Measurements from ENCODE around the gene MYCBP2.

The MYCBP2 gene

DNA sequence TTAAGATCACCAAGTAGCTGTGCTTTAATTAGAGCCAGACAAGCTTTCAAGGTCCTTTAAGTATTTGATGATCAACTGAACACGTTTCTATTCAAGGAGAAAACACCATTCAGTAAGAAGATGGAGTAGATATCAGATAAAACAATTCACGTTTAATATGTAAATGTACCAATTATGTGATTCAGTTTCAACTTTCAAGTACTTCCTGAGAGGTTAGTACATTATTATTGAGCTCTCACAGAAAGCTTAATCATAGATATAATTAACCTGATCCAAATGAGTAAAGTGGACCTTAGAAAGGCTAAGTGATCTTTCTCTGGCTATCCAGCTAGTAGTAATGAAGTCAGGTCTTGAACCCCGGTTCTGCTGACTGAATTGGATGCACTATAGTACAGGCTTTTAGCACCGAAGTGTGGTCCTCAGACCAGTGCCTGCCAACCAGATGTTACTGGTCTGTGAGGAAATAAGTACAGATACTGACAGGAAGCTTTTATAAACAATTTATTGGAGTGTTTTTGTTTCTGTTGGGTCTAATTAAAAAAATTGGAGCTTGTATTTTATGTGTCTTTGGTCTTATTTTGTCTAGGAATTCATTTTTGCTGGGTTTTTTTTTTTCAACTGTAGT is 324.8 kb downstream of the MYCBP2 start:
- Histone ChIP-seq H3K4me1 (ENCODE audit: control insufficient read depth, low read depth, low read length) (no peaks in the 10 kb centered on the region), H3K18ac (ENCODE audit: low read length) (no peak overlapping the region), H3K4me3 (ENCODE audit: low read length) (no peak overlapping the region), H3K4me2 (ENCODE audit: low read length) (no peak overlapping the region), H2BK5ac (ENCODE audit: low read length) (no peak overlapping the region), H4K8ac (ENCODE audit: low read depth, low read length) (no peak overlapping the region), H3K4ac (ENCODE audit: low read depth, low read length) (no peak overlapping the region), H2BK120ac (ENCODE audit: low read depth, low read length) (no peak overlapping the region), H3K27me3 (ENCODE audit: insufficient read depth, low read length, poor library complexity) (no peaks in the 10 kb centered on the region), H3K79me1 (ENCODE audit: low read length) (no peaks in the 10 kb centered on the region), H2AK5ac (ENCODE audit: low read length) (no peak overlapping the region), H3K9ac (ENCODE audit: low read length) (no peak overlapping the region), H3K27ac (ENCODE audit: low read depth, low read length) (no peak overlapping the region), H2BK15ac (replicated peaks; ENCODE audit: low read depth) (no peak overlapping the region), H3K36me3 (ENCODE audit: control insufficient read depth, insufficient read depth, low read length) (no peaks in the 10 kb centered on the region), H4K5ac (ENCODE audit: low read length) (no peak overlapping the region), H3K79me2 (ENCODE audit: control insufficient read depth, insufficient read depth, low read length) (no peaks in the 10 kb centered on the region), H3K56ac (ENCODE audit: low read length) (no peak overlapping the region), H3K23ac (ENCODE audit: low read length) (no peak overlapping the region)
- no CpG with 5 or more reads among the region's 4 CpGs for WGBS (ENCODE audit: extremely low coverage, insufficient coverage, low lambda C conversion rate)
- no peak for DNase-seq

DNA sequence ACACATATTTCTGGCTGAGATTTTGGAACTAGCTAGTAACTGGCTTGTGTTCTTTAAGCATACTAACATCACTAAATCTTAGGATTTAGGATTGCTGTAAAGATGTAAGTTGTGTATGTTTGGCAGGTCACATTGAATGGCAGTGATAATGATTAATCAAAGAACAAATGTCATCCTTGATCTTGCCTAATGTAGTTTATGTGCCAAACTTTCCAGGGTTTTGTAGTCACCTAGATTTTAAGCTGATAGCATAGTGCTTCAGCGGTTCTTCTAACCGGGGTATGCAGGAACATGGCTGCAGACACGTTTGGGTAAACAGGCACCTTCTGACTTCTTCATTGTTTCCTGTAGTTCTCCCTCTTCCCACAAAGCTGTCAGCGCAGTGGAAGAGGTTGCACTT is 325.4 kb downstream of the MYCBP2 start:
- Histone ChIP-seq H3K79me2 (ENCODE audit: control insufficient read depth, insufficient read depth, low read length) (no peaks in the 10 kb centered on the region), H3K56ac (ENCODE audit: low read length) (no peak overlapping the region), H3K4me3 (ENCODE audit: low read length) (no peak overlapping the region), H4K5ac (ENCODE audit: low read length) (no peak overlapping the region), H3K4ac (ENCODE audit: low read depth, low read length) (no peak overlapping the region), H2BK5ac (ENCODE audit: low read length) (no peak overlapping the region), H4K8ac (ENCODE audit: low read depth, low read length) (no peak overlapping the region), H3K18ac (ENCODE audit: low read length) (no peak overlapping the region), H2BK15ac (replicated peaks; ENCODE audit: low read depth) (no peak overlapping the region), H3K9ac (ENCODE audit: low read length) (no peak overlapping the region), H3K79me1 (ENCODE audit: low read length) (no peaks in the 10 kb centered on the region), H3K4me2 (ENCODE audit: low read length) (no peak overlapping the region), H3K23ac (ENCODE audit: low read length) (no peak overlapping the region), H2AK5ac (ENCODE audit: low read length) (no peak overlapping the region), H3K36me3 (ENCODE audit: control insufficient read depth, insufficient read depth, low read length) (no peaks in the 10 kb centered on the region), H3K4me1 (ENCODE audit: control insufficient read depth, low read depth, low read length) (no peaks in the 10 kb centered on the region), H3K27ac (ENCODE audit: low read depth, low read length) (no peak overlapping the region), H2BK120ac (ENCODE audit: low read depth, low read length) (no peak overlapping the region), H3K27me3 (ENCODE audit: insufficient read depth, low read length, poor library complexity) (no peaks in the 10 kb centered on the region)
- WGBS (ENCODE audit: extremely low coverage, insufficient coverage, low lambda C conversion rate) = no CpG with 5 or more reads among the region's 4 CpGs
- DNase-seq = no peak

DNA sequence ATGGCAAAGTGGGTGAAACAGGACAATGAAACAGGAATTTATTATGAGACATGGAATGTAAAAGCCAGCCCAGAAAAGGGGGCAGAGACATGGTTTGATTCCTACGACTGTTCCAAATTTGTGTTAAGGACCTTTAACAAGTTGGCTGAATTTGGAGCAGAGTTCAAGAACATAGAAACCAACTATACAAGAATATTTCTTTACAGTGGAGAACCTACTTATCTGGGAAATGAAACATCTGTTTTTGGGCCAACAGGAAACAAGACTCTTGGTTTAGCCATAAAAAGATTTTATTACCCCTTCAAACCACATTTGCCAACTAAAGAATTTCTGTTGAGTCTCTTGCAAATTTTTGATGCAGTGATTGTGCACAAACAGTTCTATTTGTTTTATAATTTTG is 326.4 kb downstream of the MYCBP2 start:
- no peak overlapping the region for H3K27ac ChIP-seq (ENCODE audit: low read depth, low read length)

More for the DNA sequence above, 326.4 kb downstream of the MYCBP2 start:
- no peak for DNase-seq
- no peak overlapping the region for H3K9ac ChIP-seq (ENCODE audit: low read length)
- no peak overlapping the region for H4K5ac ChIP-seq (ENCODE audit: low read length)
- no peak overlapping the region for H2AK5ac ChIP-seq (ENCODE audit: low read length)
- H2BK120ac ChIP-seq (ENCODE audit: low read depth, low read length) = no peak overlapping the region
- no peak overlapping the region for H3K4ac ChIP-seq (ENCODE audit: low read depth, low read length)
- H3K23ac ChIP-seq (ENCODE audit: low read length) = no peak overlapping the region
- H3K18ac ChIP-seq (ENCODE audit: low read length) = no peak overlapping the region
- no CpG with 5 or more reads among the region's 1 CpG for WGBS (ENCODE audit: extremely low coverage, insufficient coverage, low lambda C conversion rate)
- no peak overlapping the region for H2BK15ac ChIP-seq (replicated peaks; ENCODE audit: low read depth)
- H2BK5ac ChIP-seq (ENCODE audit: low read length) = no peak overlapping the region
- peaks cover 1% of the 10 kb centered on the region for H3K79me1 ChIP-seq (ENCODE audit: low read length)
- no peaks in the 10 kb centered on the region for H3K4me1 ChIP-seq (ENCODE audit: control insufficient read depth, low read depth, low read length)
- no peaks in the 10 kb centered on the region for H3K79me2 ChIP-seq (ENCODE audit: control insufficient read depth, insufficient read depth, low read length)
- H3K36me3 ChIP-seq (ENCODE audit: control insufficient read depth, insufficient read depth, low read length) = no peaks in the 10 kb centered on the region
- no peak overlapping the region for H3K56ac ChIP-seq (ENCODE audit: low read length)
- H3K4me3 ChIP-seq (ENCODE audit: low read length) = no peak overlapping the region
- no peak overlapping the region for H3K4me2 ChIP-seq (ENCODE audit: low read length)
- no peaks in the 10 kb centered on the region for H3K27me3 ChIP-seq (ENCODE audit: insufficient read depth, low read length, poor library complexity)
- H4K8ac ChIP-seq (ENCODE audit: low read depth, low read length) = no peak overlapping the region

Data from mesendoderm (in vitro differentiated cells).